ENCODE measurements around the gene NADK2. TPM values are rescaled to one million over a fixed set of nuclear protein-coding genes. Genes with fewer than 3 reads are reported as not detected.
A peak's percentile ranks its signal among the peaks of the same experiment; 100 is the strongest.

The NADK2 gene
- total RNA-seq, 1 donor from 2014 or later, result 85.2 TPM

Small RNA genes lying within 50 kb of the gene (small RNA-seq; reads per million reads assigned to genes)
- 0.48 reads per million, percentile 37 among the genes with 10 or more reads in this experiment for gene MIR580
- not detected for gene RNU6-1305P

Other genes starting within 250 kb of the NADK2 start
- 0.41 TPM for gene UGT3A2, start 175.0 kb downstream of the NADK2 start, total RNA-seq
- 77.9 TPM for gene LMBRD2, start 90.0 kb downstream of the NADK2 start, total RNA-seq
- gene SKP2, start 89.8 kb downstream of the NADK2 start, total RNA-seq, result 15.9 TPM
- 10.6 TPM for gene RANBP3L, start 60.0 kb upstream of the NADK2 start, total RNA-seq

Measured in frontal cortex (tissue), 1 donor.